RWPE2 (cell line): ENCODE data around the gene ZNF444.

Source experiments
- ATAC-seq: fragments of 200-7000 bp; cut with Tn5 transposase; 3 replicates; pipeline ENCODE4 v1.9.1; 2021; ENCODE audit warnings: low read depth
- DNase-seq: peaks from one replicate; pipeline ENCODE4 v3.0.0-alpha.2; 2020; ENCODE audit warnings: low spot score
- H3K27ac ChIP-seq: fragments of 450-650 bp; 2 replicates; pipeline ENCODE4 v1.5.1; 2017; ENCODE audit warnings: mild to moderate bottlenecking; ENCODE audit not compliant: poor library complexity, severe bottlenecking
- H3K27me3 ChIP-seq: fragments of 250-450 bp; sonication (Bioruptor Pico); 2 replicates; pipeline ENCODE4 v1.5.1; 2021; ENCODE audit warnings: mild to moderate bottlenecking, moderate library complexity; ENCODE audit not compliant: insufficient read depth, poor library complexity, severe bottlenecking
- H3K36me3 ChIP-seq: fragments of 250-450 bp; sonication (Bioruptor Pico); 2 replicates; pipeline ENCODE4 v1.5.1; 2020; ENCODE audit warnings: low read depth, mild to moderate bottlenecking, moderate library complexity
- H3K4me1 ChIP-seq: fragments of 250-450 bp; sonication (Bioruptor Pico); 2 replicates; pipeline ENCODE4 v1.5.1; 2021; ENCODE audit warnings: mild to moderate bottlenecking, moderate library complexity; ENCODE audit not compliant: insufficient read depth, poor library complexity, severe bottlenecking
- H3K4me3 ChIP-seq: fragments of 250-450 bp; sonication (Bioruptor Pico); 2 replicates; pipeline ENCODE4 v1.5.1; 2021; ENCODE audit warnings: mild to moderate bottlenecking, moderate library complexity; ENCODE audit not compliant: severe bottlenecking
- H3K9me3 ChIP-seq: fragments of 250-450 bp; sonication (Bioruptor Pico); 2 replicates; pipeline ENCODE4 v1.5.1; 2021; ENCODE audit warnings: mild to moderate bottlenecking, moderate library complexity; ENCODE audit not compliant: severe bottlenecking
- CTCF ChIP-seq: fragments of 450-650 bp; IDR thresholded peaks from one replicate; pipeline ENCODE4 v1.5.1; 2017; ENCODE audit warnings: mild to moderate bottlenecking, moderate library complexity; ENCODE audit not compliant: poor library complexity, severe bottlenecking

ZNF444 gene

GRCh38 chr19:56107626-56108351 is 33.3 kb upstream of the ZNF444 start:
- DNase-seq, result no peak
- H3K27ac ChIP-seq, result no peak overlapping the region
- H3K9me3 ChIP-seq, result no peaks in the 10 kb centered on the region
- no peaks in the 10 kb centered on the region for H3K27me3 ChIP-seq
- no peak overlapping the region for H3K4me3 ChIP-seq
- no peak for TF ChIP-seq CTCF
- ATAC-seq, result no peak; the same call in 2 of the 3 replicates
- H3K36me3 ChIP-seq, result peaks cover 18% of the 10 kb centered on the region; the same call in 1 of the 2 replicates
- H3K4me1 ChIP-seq, result no peaks in the 10 kb centered on the region

- TF ChIP-seq CTCF, result no peak
- Histone ChIP-seq H3K4me3 (no peak overlapping the region), H3K27ac (no peak overlapping the region)
Observed at GRCh38 chr19:56108447-56109195, 32.5 kb upstream of the ZNF444 start.

GRCh38 chr19:56109226-56109625 is 31.9 kb upstream of the ZNF444 start:
- H3K9me3 ChIP-seq, result no peaks in the 10 kb centered on the region
- H3K27me3 ChIP-seq, result no peaks in the 10 kb centered on the region
- H3K36me3 ChIP-seq, result peaks cover 18% of the 10 kb centered on the region; the same call in 1 of the 2 replicates
- no peak overlapping the region for H3K27ac ChIP-seq
- DNase-seq (no peak), ATAC-seq (no peak)
- TF ChIP-seq CTCF, result no peak
- no peak overlapping the region for H3K4me3 ChIP-seq
- H3K4me1 ChIP-seq, result no peaks in the 10 kb centered on the region

More at GRCh38 chr19:56108447-56109195, 32.5 kb upstream of the ZNF444 start:
- H3K9me3 ChIP-seq, result no peaks in the 10 kb centered on the region
- ATAC-seq (no peak), DNase-seq (no peak)
- H3K4me1 ChIP-seq, result no peaks in the 10 kb centered on the region
- H3K27me3 ChIP-seq, result no peaks in the 10 kb centered on the region
- peaks cover 18% of the 10 kb centered on the region; the same call in 1 of the 2 replicates for H3K36me3 ChIP-seq

- ATAC-seq, result no peak
- Histone ChIP-seq H3K4me3 (no peak overlapping the region), H3K27me3 (no peaks in the 10 kb centered on the region), H3K9me3 (no peaks in the 10 kb centered on the region), H3K36me3 (peaks cover 19% of the 10 kb centered on the region), H3K4me1 (no peaks in the 10 kb centered on the region), H3K27ac (no peak overlapping the region)
- TF ChIP-seq CTCF, result no peak
- DNase-seq, result no peak
Observed at GRCh38 chr19:56110515-56111448, 30.3 kb upstream of the ZNF444 start.
